ENCODE measurements around the gene FXYD1.
"Not testable (repeated sequence)": the region's sequence is repeated elsewhere in the genome, so short reads cannot be mapped to it uniquely, and the experiment has no call there.

Gene FXYD1

DNA sequence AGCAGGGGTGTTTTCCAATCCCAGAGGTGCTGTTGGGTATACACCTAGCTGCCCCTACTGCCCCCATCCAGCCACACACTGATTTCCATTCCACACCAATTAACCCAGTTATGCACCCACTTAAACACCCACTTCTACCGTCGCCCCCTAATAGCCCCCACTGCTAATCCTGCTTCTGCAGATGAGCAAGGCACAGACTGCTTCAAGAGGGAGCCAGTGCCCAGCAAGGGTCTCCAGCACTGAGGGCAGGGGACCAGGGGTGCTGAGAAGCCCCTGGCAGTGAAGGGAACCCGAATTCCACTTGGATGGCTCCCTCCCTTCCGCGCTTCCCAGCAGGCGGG lies 5.6 kb downstream of the FXYD1 start:
- no peak for DNase-seq

DNA sequence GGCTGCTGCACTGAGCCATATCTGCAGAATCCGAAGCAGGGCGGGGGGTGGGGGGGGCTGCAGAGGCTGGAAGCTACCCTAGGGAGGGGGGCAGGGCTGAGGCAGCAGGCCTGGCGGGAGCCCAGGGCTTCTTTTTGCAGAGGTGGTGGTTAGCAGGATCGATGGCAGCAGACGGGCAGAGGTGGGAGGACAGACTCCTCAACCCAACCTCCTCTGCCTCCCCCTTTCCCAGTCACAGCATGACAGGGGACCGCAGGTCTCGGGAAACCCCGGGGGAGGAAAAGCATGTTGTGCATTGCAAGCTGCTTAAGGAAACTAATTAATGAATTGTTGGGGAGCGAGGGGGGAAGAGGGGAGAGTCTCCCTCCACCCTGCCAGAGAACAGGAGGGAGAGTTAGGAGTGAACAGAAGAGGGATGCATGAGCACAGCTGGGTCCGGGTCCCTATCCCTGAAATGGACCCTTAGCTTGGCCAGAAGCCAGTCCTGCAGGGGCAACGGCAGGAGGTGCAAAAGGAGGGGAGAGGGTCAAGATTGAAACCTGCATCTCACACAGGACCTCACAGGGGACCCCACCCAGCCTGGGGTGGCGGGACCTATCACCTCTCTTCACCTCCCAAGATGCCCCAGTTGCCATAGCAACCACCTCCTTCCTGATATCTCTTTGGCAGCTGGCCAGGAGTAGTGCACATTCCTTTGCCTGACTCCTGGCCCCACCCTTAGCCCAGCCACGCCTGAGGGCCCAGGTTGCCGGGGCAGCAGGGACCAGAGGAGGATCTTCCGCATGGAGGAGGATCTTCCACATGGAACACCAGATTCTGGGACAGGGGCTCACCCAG lies 6.2 kb downstream of the FXYD1 start:
- DNase-seq, result no peak

- no peak for DNase-seq
Measured at GRCh38 chr19:35146746-35147459, 8.3 kb downstream of the FXYD1 start.

- DNase-seq, result no peak
Measured at GRCh38 chr19:35149463-35149862, 10.8 kb downstream of the FXYD1 start.

DNA sequence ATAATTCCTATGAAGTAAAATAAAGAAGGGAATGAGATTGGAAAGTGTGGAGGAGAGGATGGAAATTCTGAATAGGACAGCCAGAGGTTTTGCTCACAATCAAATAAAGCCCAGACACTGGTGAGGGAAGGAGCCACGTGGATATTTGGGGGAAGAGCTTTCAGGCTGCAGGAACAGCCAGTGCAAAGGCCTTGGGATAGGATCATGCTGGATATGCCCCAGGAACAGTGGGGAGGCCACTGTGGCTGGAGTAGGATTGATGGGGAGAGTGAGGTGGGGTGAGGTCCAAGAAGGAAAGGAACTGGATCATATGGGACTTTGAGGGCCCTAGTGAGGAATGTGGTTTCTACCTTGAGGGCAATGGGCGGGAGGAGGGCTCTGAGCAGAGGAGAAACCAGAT lies 11.8 kb downstream of the FXYD1 start:
- no peak for DNase-seq

DNA sequence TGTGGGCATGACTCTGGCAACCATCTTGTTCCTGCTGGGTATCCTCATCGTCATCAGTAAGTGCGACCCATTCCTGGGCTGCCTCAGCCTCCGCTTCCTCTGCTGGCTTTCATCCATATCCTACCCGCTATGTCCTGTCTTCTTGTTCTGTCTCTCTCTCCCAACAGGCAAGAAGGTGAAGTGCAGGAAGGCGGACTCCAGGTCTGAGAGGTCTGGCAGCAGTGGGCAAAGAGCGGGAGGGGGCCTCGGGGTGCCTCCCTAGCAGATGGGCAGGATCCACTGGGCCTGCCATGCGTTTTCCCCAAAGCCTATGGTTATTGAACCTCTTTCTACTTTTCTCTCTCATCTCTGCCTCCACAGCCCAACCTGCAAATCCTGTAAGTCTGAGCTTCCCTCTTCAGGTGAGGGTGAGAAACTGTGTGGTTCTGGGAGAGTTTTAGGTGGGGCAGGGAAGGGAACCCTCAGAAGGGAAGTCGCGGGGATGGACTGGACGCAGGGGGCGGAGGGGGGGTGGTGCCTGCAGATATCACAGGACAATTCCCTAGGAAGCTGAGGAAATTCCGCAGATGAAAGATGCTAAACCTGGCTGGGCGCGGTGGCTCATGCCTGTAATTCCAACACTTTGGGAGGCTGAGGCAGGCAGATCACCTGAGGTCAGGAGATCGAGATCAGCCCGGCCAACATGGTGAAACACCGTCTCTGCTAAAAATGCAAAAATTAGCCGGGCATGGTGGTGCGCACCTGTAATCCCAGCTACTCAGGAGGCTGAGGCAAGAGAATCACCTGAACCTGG lies 12.8 kb downstream of the FXYD1 start:
- no peak for DNase-seq

GRCh38 chr19:35153129-35153522 lies 14.5 kb downstream of the FXYD1 start:
- DNase-seq, result not testable (repeated sequence)

DNA sequence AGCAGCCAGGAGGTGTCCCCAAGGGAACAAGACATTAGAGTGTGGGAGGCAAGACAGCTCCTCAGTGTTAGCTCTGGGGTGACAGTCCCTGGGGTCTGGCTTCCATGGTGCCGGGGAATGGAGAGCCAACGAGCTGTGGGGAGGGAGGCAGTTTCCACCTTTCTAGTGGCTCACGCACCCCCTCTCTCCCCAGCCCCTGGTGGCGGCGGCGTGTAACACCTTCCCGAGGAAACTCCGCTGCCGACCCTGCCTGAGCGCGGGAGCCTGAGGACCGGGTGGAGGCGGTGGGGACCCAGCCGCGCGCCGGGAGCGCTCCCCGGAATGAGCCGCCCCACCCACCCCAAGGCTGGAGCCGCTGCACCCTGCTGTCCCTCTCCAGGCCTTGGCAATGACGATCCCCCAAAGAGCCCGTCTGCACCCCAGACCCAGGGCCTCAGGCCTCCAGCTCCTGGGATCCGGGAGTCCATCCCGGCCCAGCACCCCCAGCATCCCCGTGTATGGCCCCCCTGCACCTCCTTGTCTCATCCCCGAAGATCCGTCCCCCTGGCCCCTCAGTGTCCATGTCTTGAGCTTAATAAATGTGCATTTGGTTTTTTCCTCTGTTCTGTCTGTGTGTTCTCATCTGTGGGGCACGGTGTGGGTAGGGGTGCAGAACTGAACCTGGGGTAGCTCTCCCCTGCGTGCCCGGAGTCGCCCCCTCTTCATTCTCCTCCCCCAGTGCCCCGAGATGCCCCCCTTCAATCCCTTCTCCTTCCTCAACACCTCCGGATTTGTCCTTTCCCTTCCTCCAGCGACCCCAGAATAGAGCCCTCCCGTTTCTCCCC lies 15.3 kb downstream of the FXYD1 start:
- DNase-seq, result peak; percentile 88

DNA sequence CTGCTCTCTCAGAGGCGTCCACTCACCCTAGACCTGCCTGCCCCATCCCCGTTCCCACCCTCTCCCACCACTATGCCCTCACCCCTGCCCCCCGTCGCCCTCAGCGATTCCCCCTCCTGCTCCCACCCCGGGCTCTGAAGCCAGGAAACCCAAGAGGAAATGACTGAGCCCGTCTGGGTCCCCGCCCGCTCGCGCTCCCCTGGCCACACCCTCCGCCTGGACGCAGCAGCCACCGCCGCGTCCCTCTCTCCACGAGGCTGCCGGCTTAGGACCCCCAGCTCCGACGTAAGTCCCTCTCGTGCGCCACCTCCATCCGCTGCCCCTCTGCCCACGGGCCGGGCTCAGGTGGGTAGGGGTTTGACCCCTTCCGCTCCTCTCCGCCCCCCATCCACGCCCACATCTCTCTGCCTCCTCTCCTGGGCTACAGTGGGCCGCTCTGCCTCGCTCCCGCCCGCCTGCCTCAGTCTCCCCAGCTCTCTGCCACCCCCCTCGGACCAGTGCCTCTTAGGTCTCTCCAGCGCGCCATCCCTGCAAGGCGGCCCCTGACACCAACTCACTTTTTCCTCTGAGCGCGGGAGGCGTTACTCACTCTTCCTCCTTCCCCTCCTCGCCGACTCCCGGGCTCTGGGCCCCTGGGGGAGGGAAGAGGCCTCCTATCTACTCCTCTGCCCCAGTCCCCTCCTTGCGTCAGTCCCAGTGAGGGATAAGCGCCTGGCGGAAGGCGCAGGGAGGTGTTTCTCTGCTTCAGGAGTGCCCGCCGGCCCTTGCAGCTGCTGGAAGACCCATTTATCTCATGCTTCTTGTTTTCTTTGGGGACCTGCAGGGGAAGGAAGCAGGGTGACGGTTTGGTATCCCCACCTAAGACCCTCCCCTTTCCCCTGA lies 16.1 kb downstream of the FXYD1 start, which contains the start of gene FXYD5:
FXYD5 (plus strand) TSS at position 211 of the 882 bp plus-strand sequence. CDS start 816 bp downstream, outside the sequence.
- peak; percentile 86 to 89 for DNase-seq

DNA sequence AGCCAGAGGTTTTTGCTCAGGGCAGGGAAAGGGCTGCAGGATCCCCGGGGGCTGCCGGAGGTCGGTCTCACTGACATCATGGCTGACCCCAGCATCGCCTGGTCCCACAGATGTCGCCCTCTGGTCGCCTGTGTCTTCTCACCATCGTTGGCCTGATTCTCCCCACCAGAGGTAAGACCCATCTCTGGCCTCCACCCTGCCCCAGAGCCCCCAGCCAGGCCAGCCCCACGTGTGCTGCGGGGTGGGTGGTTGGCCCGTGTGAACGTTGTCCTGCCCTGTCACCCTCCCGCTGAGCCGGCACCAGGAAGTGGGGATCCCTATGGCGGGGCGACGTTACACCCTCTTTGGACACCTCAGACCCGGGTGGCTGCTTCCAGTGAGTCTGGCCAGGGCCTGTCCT lies 16.8 kb downstream of the FXYD1 start:
- DNase-seq, result peak; percentile 57 to 67

DNA sequence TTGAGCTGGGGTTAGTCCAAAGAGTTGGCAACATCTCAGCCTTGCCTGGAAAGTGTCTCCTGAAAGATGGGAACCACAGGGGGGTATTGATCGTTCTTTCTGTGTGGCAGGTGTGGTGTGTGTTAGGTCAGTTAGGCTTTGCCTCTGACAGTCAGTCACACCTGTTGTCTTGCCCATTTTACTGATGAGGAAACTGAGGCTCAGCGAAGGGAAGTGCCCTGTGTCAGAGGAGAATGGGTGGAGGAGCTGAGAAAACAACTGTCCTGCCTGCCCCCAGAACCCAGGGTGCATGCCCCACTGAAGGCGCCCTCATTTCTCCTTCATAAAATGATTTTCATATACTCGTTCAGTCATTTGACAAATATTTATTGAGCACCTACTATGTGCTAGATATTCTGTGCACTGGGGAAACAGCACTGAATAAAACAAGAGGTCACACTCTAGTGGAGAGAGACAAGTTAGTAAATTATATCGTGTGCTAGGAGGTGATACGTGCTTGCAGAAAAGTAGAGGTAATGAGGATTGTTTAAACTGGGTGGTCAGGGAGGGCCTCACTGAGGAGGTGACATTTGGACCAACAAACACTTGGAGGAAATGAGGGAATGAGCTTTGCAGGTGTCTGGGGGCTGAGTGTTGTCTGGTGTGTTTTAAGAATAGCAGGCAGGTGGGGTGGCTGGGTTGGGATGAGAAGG lies 17.5 kb downstream of the FXYD1 start:
- no peak for DNase-seq

GRCh38 chr19:35156673-35157014 lies 18.0 kb downstream of the FXYD1 start:
- no peak for DNase-seq

GRCh38 chr19:35157431-35157830 lies 18.8 kb downstream of the FXYD1 start:
- DNase-seq, result no peak

- DNase-seq, result no peak
Measured at GRCh38 chr19:35159606-35160005, 21.0 kb downstream of the FXYD1 start.

DNA sequence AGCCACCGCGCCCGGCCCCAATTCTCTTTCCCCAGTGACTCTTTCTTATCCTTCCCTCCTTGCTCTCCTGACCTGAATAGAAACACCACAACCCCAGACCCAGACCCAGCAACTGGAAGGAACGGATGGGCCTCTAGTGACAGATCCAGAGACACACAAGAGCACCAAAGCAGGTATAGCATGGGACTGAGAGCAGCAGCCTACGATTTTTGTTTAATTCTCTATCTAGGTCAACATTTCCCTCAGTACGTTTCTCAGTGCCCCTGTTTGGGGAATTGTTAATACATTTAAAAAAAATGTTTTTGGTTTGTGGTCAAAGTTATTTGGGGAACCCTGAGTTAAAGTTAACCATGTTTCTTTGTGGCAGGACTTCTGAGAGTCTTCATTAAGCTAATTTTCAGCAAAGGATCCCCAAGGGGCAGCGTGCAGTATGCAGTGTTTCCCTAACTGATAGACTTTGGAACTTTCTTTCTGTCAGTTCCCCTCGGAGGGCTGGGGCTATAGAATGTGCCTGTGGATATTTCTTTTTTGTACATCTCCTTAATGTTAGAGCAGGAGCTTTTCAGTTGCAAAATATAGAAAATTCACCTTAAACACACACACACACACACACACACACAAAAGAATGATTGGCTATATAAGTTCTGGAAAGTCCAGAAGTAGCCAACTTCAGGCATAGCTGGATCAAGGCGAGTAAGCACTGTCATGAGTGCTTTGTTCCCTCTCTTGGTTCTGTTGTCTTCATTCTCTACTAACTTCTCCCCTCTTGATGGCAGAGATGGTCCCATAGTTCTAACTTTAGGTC lies 22.2 kb downstream of the FXYD1 start:
- DNase-seq, result no peak

DNA sequence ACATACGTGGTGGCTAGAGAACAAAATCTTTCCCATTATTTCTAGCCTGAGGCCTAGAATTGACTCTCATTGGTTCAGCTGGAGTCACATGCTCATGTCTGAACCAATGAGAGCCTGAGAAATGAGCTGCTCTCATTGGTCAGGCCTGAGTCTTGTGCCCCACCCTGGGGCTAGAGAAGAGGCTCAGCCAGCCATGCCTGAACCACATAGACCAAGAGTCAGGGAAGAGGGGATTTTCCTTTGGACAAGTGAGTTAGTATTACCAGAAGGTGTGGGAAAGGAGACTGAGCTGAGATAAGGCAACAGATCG lies 22.8 kb downstream of the FXYD1 start:
- no peak for DNase-seq

GRCh38 chr19:35162471-35163326 lies 24.1 kb downstream of the FXYD1 start:
- DNase-seq, result no peak

DNA sequence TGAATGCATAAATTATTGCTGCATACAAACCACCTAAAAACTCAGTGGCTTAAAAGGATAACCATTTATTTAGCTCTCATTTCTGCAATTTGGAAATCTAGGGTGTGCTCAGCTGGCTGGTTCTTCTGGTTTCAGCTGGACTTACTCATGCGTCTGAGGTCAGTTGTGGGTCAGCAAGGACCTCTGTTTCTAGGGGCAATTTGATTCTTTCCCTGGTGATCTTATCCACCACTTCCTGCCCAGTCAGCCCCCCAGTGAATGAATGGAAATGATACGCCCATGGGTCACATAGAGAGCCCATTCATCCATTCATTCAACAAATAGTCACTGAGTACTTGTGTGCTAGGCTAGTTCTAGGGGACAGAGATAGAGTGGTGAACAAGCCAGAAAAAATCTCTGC lies 25.8 kb downstream of the FXYD1 start:
- no peak for DNase-seq
